Activated gamma-delta T cell (primary cell): ENCODE measurements around the gene NRIP1.

Experiments
- DNase-seq: peaks from one replicate; lab custom pipeline; 2025; lab: John Stamatoyannopoulos, UW

The NRIP1 gene

GRCh38 chr21:15006594-15007230 is 58.1 kb downstream of the NRIP1 start:
- no peak for DNase-seq

GRCh38 chr21:15005391-15005790 is 59.4 kb downstream of the NRIP1 start:
- no peak for DNase-seq

GRCh38 chr21:15004721-15005370 is 60.0 kb downstream of the NRIP1 start:
- DNase-seq: no peak

- no peak for DNase-seq
Measured at GRCh38 chr21:15003463-15004135, 61.2 kb downstream of the NRIP1 start.

GRCh38 chr21:15001857-15002606 is 62.8 kb downstream of the NRIP1 start:
- no peak for DNase-seq

DNA sequence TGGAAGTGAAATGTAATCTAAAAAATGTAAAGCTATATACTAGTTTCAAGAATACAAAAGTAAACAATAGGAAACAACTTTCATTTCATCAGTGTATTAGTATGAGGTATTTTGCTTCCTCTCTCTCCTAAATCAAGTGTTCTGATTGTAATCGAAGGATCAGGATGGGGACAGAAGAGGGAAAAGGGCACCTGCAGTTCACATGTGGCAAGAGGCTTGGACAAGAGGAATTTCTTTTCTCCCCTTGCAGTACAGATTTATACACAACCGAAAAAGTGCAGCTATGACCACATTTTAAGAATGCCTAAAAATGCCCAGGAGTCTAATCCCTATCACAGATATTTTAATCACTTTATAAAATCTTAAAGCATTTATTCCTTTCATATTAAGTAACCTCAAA is 63.7 kb downstream of the NRIP1 start:
- DNase-seq: no peak

DNA sequence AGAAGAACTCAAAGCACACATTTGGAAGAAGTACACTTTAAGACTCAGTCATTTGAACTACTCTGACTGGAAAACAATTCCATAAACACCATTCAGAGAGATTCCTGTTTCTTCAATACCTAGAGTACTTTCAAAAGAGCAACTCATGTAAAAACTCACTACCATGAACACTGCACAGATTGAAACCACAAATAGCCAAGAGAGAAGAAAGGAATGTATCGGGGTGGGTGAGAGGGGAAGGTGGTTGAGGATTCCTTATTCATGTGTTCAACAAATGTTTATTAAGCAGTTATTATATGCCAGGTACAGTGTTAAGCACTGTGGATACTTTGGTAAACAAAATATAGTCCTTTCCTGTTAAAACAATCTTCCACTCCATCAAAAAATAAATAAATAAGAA is 64.7 kb downstream of the NRIP1 start:
- no peak for DNase-seq

GRCh38 chr21:14998784-14999183 is 66.0 kb downstream of the NRIP1 start:
- DNase-seq: no peak

GRCh38 chr21:14998336-14998735 is 66.5 kb downstream of the NRIP1 start:
- DNase-seq: no peak

- DNase-seq: no peak
Measured at GRCh38 chr21:14995695-14996490, 68.9 kb downstream of the NRIP1 start.

- no peak for DNase-seq
Measured at GRCh38 chr21:14995226-14995625, 69.6 kb downstream of the NRIP1 start.

DNA sequence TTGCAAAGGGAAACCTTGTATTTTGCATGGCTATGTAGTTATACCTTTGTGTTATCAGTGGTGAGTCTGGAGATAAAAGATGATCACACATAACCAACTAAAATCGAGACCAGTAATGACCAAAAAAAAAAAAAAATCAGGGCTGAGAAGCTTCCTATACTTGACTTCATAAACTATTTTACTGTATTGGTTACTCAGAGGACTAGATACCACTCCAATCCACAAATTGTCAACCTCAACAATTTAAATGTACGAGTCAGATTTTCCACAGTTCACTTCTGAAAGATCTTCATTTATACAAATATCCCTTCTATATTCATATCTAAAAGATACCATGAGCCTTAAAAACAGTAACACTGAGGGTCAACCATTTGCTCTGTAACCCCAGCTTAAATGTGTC is 71.7 kb downstream of the NRIP1 start:
- no peak for DNase-seq

GRCh38 chr21:14991957-14992356 is 72.8 kb downstream of the NRIP1 start:
- no peak for DNase-seq

- DNase-seq: no peak
Measured at GRCh38 chr21:14989359-14989758, 75.4 kb downstream of the NRIP1 start.

- DNase-seq: no peak
Measured at GRCh38 chr21:14988760-14989159, 76.0 kb downstream of the NRIP1 start.

DNA sequence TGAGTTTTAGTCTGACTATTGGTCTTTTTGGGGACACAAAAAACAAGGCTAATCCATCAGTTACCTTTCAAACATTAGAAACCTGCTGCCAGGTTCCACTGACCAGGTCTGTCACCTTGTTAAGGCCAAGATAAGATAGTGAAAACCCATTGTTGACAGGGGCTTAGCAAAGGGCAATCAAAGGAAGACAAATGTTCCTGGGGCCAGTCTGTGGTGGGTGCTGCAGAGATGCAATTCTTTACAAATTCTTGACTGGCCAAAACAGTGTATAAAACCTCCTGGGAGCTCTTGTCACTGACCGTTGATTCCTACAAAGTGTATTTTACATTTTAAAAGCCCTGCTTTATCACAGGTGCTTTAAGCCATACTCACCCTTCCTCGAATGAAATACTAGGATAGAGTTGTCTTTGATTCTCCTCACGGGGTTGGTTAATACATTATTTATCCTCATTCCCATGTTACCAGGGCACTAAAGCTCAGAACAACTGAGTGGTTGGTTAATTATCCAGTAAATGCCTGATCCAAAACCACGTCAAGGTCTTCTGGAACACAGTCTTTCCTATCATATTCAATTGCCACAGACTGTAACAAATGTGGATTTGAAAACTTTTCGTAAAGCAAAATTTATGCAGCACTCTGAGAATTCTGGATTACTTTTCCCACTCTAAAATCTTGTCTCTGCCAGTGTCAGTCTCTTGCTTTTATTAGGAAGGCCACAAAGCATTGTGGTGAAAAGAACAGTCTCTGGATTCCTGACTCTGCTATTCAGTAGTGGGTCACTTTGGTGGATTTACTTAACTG is 77.2 kb downstream of the NRIP1 start:
- DNase-seq: no peak

GRCh38 chr21:14985306-14985705 is 79.5 kb downstream of the NRIP1 start:
- DNase-seq: no peak

GRCh38 chr21:14982336-14982735 is 82.5 kb downstream of the NRIP1 start:
- no peak for DNase-seq

GRCh38 chr21:14981246-14981645 is 83.6 kb downstream of the NRIP1 start:
- no peak for DNase-seq

DNA sequence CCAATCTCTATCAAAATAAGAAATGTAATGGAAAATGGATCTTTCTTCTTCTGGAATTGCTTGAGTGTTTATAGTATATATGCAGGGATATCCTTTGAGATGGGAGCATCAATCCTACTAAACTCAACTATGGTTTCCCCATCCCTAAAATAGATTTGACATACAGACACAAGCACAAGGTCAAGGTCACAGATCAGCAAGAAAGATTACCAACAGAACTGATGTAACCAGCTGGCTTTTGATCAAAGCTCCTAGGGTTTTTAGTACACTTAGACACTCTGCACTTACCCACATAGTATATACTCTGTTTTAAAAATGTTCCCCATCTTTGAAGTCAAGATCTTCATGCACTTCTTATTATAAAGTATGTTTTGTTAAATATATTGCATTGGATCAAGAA is 85.5 kb downstream of the NRIP1 start:
- no peak for DNase-seq

- no peak for DNase-seq
Measured at GRCh38 chr21:14977814-14978213, 87.0 kb downstream of the NRIP1 start.
